Ovary (tissue), 3 donors: ENCODE results near the gene DNAJC25.

Source experiments
- POLR2A ChIP-seq: fragments of 450-650 bp; IDR thresholded peaks from one replicate; pipeline ENCODE4 v1.6.1; 2017; ENCODE audit warnings: antibody characterized with exemption, mild to moderate bottlenecking, moderate library complexity
- TF ChIP-seq, protein P1 (sequence below), 3 donors: fragments of 450-650 bp in 2 of 3; fragments of 200-600 bp in 1 of 3; IDR thresholded peaks; one replicate each; pipeline versions ENCODE4 v1.5.1 to v1.8.0; 2016 to 2022; ENCODE audit warnings: antibody characterized with exemption in 3 of 3, mild to moderate bottlenecking in 1 of 3
- donor health status: DM: no; HTN: no; CAD: no.

DNA sequence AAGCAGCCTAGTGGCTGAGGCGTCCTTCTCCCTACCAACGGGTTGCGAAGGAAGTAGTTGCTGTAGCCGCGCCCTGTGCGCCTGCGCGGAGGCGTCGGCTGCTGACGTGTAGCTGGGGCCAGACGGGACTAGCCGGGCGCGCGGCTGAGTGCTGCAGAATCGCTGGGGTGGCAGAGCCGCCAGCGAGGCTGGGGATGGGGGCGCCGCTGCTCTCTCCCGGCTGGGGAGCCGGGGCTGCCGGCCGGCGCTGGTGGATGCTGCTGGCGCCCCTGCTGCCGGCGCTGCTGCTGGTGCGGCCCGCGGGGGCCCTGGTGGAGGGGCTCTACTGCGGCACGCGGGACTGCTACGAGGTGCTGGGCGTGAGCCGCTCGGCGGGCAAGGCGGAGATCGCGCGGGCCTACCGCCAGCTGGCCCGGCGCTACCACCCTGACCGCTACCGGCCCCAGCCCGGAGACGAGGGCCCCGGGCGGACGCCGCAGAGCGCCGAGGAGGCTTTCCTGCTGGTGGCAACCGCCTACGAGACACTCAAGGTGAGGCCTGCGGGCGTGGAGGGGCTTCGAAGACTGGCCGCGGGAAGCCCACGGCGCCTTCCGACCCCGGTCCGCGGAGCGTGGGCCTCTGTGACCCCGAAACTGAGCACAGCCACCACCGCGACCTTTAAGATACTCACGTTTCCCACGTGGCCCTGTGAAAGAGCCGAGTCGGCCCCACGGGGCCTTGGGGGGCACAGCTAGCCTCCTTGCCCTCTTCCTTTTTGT, at the start of gene DNAJC25:
- TF ChIP-seq, protein P1, sequence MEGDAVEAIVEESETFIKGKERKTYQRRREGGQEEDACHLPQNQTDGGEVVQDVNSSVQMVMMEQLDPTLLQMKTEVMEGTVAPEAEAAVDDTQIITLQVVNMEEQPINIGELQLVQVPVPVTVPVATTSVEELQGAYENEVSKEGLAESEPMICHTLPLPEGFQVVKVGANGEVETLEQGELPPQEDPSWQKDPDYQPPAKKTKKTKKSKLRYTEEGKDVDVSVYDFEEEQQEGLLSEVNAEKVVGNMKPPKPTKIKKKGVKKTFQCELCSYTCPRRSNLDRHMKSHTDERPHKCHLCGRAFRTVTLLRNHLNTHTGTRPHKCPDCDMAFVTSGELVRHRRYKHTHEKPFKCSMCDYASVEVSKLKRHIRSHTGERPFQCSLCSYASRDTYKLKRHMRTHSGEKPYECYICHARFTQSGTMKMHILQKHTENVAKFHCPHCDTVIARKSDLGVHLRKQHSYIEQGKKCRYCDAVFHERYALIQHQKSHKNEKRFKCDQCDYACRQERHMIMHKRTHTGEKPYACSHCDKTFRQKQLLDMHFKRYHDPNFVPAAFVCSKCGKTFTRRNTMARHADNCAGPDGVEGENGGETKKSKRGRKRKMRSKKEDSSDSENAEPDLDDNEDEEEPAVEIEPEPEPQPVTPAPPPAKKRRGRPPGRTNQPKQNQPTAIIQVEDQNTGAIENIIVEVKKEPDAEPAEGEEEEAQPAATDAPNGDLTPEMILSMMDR (IDR thresholded peaks at IDR 0.05), result no peak
- TF ChIP-seq POLR2A, result peak; percentile 97
